ENCODE results near the gene LAMTOR5.
"Not testable (repeated sequence)": the region's sequence is repeated elsewhere in the genome, so short reads cannot be mapped to it uniquely, and the experiment has no call there.

LAMTOR5 gene

GRCh38 chr1:110407260-110408210 is at the start of gene LAMTOR5:
Gene LAMTOR5 (minus strand): TSS chr1:110407694. CDS start chr1:110407620, 74 bp downstream.
- peak; percentile 74 to 83 for DNase-seq (ENCODE audit: extremely low read depth in 1 of 2, low read depth in 1 of 2)

- DNase-seq (ENCODE audit: extremely low read depth in 1 of 2, low read depth in 1 of 2) = no peak
These were observed 49.7 kb upstream of the LAMTOR5 start for GRCh38 chr1:110457206-110457605.

- no peak for DNase-seq (ENCODE audit: extremely low read depth in 1 of 2, low read depth in 1 of 2)
These were observed 47.7 kb upstream of the LAMTOR5 start for GRCh38 chr1:110455151-110455550.

GRCh38 chr1:110454328-110454727 is 46.8 kb upstream of the LAMTOR5 start:
- DNase-seq (ENCODE audit: extremely low read depth in 1 of 2, low read depth in 1 of 2) = no peak

- DNase-seq (ENCODE audit: extremely low read depth in 1 of 2, low read depth in 1 of 2) = no peak
These were observed 46.3 kb upstream of the LAMTOR5 start for GRCh38 chr1:110453829-110454228.

- DNase-seq (ENCODE audit: extremely low read depth in 1 of 2, low read depth in 1 of 2) = no peak
These were observed 44.8 kb upstream of the LAMTOR5 start for GRCh38 chr1:110452330-110452729.

GRCh38 chr1:110450929-110451328 is 43.4 kb upstream of the LAMTOR5 start, which contains the start of gene PROK1:
Gene PROK1 (plus strand): TSS chr1:110451149. CDS start chr1:110451217, 68 bp downstream.
- DNase-seq (ENCODE audit: extremely low read depth in 1 of 2, low read depth in 1 of 2) = no peak

- DNase-seq (ENCODE audit: extremely low read depth in 1 of 2, low read depth in 1 of 2) = no peak
These were observed 42.5 kb upstream of the LAMTOR5 start for GRCh38 chr1:110449661-110450651.

- no peak for DNase-seq (ENCODE audit: extremely low read depth in 1 of 2, low read depth in 1 of 2)
These were observed 37.1 kb upstream of the LAMTOR5 start for GRCh38 chr1:110444561-110444960.

GRCh38 chr1:110443451-110443850 is 36.0 kb upstream of the LAMTOR5 start:
- no peak for DNase-seq (ENCODE audit: extremely low read depth in 1 of 2, low read depth in 1 of 2)

- DNase-seq (ENCODE audit: extremely low read depth in 1 of 2, low read depth in 1 of 2) = no peak
These were observed 34.4 kb upstream of the LAMTOR5 start for GRCh38 chr1:110441888-110442287.

- no peak for DNase-seq (ENCODE audit: extremely low read depth in 1 of 2, low read depth in 1 of 2)
These were observed 33.4 kb upstream of the LAMTOR5 start for GRCh38 chr1:110440877-110441276.

- not testable (repeated sequence) for DNase-seq (ENCODE audit: extremely low read depth in 1 of 2, low read depth in 1 of 2)
These were observed 32.4 kb upstream of the LAMTOR5 start for GRCh38 chr1:110439873-110440272.

- no peak for DNase-seq (ENCODE audit: extremely low read depth in 1 of 2, low read depth in 1 of 2)
These were observed 31.4 kb upstream of the LAMTOR5 start for GRCh38 chr1:110438893-110439292.

GRCh38 chr1:110437645-110438299 is 30.3 kb upstream of the LAMTOR5 start:
- DNase-seq (ENCODE audit: extremely low read depth in 1 of 2, low read depth in 1 of 2) = not testable (repeated sequence)

GRCh38 chr1:110436635-110437034 is 29.1 kb upstream of the LAMTOR5 start:
- DNase-seq (ENCODE audit: extremely low read depth in 1 of 2, low read depth in 1 of 2) = no peak

- DNase-seq (ENCODE audit: extremely low read depth in 1 of 2, low read depth in 1 of 2) = no peak
These were observed 27.5 kb upstream of the LAMTOR5 start for GRCh38 chr1:110434946-110435345.

- no peak for DNase-seq (ENCODE audit: extremely low read depth in 1 of 2, low read depth in 1 of 2)
These were observed 26.3 kb upstream of the LAMTOR5 start for GRCh38 chr1:110433803-110434202.

- no peak for DNase-seq (ENCODE audit: extremely low read depth in 1 of 2, low read depth in 1 of 2)
These were observed 25.7 kb upstream of the LAMTOR5 start for GRCh38 chr1:110433213-110433612.

- DNase-seq (ENCODE audit: extremely low read depth in 1 of 2, low read depth in 1 of 2) = no peak
These were observed 23.4 kb upstream of the LAMTOR5 start for GRCh38 chr1:110430901-110431300.

GRCh38 chr1:110430366-110430765 is 22.9 kb upstream of the LAMTOR5 start:
- no peak for DNase-seq (ENCODE audit: extremely low read depth in 1 of 2, low read depth in 1 of 2)
